ENCODE data around the gene DCTN2.
A peak's percentile ranks its signal among the peaks of the same experiment; 100 is the strongest.
"Not testable (repeated sequence)": the region's sequence is repeated elsewhere in the genome, so short reads cannot be mapped to it uniquely, and the experiment has no call there.

Gene DCTN2

DNA sequence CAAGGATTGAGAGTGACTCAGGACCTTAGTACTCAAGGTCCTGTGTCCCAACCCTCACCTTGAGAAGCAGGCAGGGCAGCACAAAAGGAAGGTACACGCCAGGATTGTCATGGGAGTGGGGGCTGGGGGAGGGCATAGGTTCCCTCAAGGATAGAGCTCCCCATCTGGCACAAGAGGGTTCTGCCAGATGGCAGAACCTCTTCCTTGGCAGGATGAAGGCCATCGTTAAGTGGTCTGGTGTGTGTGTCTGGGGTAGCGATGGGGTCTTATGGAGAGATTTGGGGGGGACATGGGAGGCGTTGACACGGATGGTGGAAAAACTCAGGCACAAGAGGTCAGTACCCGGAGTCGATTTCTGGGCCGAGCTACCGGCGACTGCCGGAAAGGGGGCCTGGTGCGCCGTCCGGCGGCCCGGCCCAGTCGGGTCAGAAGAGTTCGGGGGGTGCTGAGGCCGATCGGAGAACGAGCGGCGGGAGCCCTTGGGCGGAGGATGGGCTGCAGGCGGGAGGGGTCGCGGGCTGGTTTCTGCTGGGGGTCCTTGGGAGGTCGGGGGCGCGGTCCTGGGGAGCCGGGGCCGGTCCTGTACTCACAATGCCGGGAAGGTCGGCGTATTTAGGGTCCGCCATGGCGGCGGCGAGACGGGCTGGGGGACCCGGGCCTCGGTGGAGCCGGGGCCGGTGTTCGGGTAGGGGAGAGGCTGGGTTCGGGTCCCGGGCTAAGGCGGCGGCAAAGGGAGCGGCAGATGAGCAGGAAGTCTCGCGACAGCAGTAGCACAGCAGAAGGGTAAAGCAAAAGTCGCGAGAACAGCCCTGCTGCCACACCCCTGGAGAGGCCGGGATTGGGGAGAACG, at the start of gene DCTN2:
DCTN2 (minus strand) TSS at position 755 of the 850 bp plus-strand sequence; CDS start at position 626, 129 bp downstream.
- DNase-seq (ENCODE audit: low read depth in 4 of 4, low spot score in 1 of 4): peak; percentile 74 to 92 (median 81)

GRCh38 chr12:57593187-57593586, 46.2 kb upstream of the DCTN2 start:
- DNase-seq (ENCODE audit: low read depth in 4 of 4, low spot score in 1 of 4): no peak

GRCh38 chr12:57592551-57593165, 45.7 kb upstream of the DCTN2 start:
- DNase-seq (ENCODE audit: low read depth in 4 of 4, low spot score in 1 of 4): no peak

GRCh38 chr12:57591782-57592325, 44.9 kb upstream of the DCTN2 start:
- no peak for DNase-seq (ENCODE audit: low read depth in 4 of 4, low spot score in 1 of 4)

GRCh38 chr12:57590864-57591781, 44.1 kb upstream of the DCTN2 start, which contains the start of gene PIP4K2C:
Gene PIP4K2C (plus strand): TSS chr12:57591192. CDS start chr12:57591290, 98 bp downstream.
- peak; percentile 43 to 74 (median 56) for DNase-seq (ENCODE audit: low read depth in 4 of 4, low spot score in 1 of 4)

DNA sequence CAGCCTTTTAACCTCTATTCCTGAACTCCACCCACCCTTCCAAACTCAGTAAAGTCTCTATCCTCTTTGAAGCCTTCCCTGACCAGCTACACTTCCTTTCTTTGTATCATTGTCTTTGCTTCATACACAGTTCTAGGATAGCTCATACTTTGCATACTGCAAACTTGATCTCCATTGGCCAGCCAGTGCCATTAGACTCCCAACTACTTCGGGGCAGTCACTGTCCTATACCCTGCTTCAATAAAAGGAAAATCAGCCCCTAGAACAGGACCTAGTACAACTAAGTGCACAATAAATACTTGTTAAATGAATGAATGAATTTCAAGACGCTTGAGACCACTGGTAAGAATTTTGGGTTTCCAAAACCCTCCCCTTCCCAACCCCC, 43.5 kb upstream of the DCTN2 start:
- no peak for DNase-seq (ENCODE audit: low read depth in 4 of 4, low spot score in 1 of 4)

- not testable (repeated sequence) for DNase-seq (ENCODE audit: low read depth in 4 of 4, low spot score in 1 of 4)
These were observed 42.1 kb upstream of the DCTN2 start for GRCh38 chr12:57588951-57589610.

GRCh38 chr12:57586832-57587429, 39.9 kb upstream of the DCTN2 start:
- no peak for DNase-seq (ENCODE audit: low read depth in 4 of 4, low spot score in 1 of 4)

DNA sequence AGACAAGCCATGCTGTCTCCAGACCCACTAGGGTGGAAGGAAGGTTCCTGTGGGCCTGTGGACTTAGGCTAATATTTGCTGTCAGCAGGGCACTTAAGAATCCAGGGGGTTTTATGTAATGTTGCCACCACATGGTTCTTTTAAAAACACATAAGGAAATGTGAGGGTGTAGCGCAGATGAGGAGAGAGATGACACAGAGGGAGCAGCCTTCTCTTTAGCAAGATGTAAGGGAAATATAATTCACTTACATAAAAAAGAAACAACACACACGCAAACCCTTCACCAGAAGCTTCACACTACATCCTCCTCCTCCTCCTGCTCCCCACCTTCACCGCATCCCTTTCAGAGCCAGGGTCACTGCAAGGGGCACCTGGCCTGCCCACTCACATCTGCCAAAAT, 39.1 kb upstream of the DCTN2 start:
- no peak for DNase-seq (ENCODE audit: low read depth in 4 of 4, low spot score in 1 of 4)

DNA sequence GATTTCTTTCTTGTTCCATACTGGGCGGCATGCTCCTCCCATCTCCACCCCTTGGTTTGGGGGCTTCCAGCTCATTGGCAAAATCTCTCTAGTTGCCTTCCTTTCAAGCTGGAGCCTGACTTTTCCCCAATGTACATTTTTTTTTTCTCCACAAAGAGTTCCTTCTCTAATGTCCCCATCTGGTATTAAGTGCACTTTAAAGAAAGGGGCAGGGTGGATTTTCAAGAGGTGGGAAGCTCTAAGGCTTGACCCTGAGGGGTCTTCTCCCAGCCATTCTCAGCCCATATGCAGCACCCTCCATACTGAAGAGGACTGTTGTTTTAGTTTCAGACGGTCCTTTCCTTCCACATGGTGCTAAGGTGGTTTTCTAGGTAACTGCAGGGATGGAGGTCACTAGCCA, 38.2 kb upstream of the DCTN2 start:
- DNase-seq (ENCODE audit: low read depth in 4 of 4, low spot score in 1 of 4): no peak

DNA sequence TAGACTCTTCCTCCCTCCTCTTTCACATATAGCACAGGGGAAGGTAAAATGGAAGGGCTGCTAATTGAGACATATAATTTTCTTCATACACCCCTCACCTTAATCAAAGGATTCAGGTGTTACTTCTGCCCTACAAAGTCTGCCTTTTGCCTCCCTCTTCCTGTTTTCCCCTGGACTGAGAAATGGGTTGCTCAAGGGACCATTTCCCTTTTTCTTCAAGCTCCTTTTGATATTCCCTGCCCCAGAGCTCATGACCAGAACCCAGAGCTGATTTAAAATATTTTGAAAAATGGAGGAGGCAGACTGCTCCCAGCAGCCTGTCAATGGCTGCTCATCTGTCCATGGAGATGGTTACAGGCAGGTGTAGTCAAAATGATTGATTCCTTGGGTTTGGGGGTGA, 37.7 kb upstream of the DCTN2 start:
- DNase-seq (ENCODE audit: low read depth in 4 of 4, low spot score in 1 of 4): no peak

DNA sequence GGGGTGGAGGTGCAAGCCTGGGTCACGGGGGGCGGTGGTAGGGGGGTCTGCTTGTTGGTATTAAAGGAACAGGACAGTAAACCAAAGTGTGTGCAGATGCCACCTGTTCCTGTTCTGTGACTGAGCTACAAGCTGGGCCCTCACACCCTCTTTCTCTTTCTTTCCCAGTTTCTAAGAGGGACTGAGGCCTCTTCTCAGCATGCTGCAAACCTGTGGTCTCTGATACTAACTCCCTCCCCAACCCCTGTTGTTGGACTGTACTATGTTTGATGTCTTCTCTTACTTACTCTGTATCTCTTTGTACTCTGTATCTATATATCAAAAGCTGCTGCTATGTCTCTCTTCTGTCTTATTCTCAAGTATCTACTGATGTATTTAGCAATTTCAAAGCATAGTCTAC, 37.1 kb upstream of the DCTN2 start:
- no peak for DNase-seq (ENCODE audit: low read depth in 4 of 4, low spot score in 1 of 4)

GRCh38 chr12:57583008-57583831, 36.2 kb upstream of the DCTN2 start:
- DNase-seq (ENCODE audit: low read depth in 4 of 4, low spot score in 1 of 4): peak; percentile 30 to 47 (median 37)

DNA sequence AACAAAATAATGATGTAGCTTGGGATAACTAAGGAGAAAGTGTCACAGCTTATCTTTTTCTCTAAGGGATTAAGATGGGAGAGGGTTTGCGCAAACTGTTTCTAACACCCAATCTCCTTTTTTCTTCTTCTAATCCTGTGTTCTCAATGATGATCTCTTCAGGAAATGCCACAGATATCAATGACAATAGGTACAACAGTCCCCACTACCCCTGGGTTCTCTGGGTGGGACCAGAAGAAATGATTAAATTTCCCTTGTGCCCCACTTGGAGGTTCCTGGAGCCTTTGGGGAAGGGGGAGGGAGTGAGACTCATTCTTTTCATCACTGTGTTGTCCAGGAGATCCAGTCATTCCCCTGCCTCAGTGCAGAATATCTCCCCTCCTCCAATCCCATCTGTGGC, 35.4 kb upstream of the DCTN2 start:
- no peak for DNase-seq (ENCODE audit: low read depth in 4 of 4, low spot score in 1 of 4)

DNA sequence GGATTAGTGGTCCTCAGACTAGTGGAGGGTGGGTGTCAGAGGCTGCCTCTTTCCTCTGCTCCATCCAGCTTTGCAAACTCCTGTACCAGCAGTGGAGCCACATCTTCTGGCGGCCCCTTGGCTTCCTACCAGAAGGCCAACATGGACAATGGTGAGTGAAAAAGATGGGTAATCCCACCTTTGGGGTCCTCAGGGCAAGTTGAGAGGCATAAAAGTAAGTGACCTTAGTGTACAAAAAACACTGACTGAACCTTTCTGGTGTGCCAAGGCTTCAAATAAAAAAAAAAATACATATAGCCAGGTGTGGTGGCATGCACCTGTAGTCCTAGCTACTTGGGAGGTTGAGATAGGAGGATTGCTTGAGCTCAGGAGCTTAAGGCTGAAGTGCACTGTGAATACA, 34.8 kb upstream of the DCTN2 start:
- DNase-seq (ENCODE audit: low read depth in 4 of 4, low spot score in 1 of 4): no peak

GRCh38 chr12:57580466-57580795, 33.4 kb upstream of the DCTN2 start:
- DNase-seq (ENCODE audit: low read depth in 4 of 4, low spot score in 1 of 4): no peak

- no peak for DNase-seq (ENCODE audit: low read depth in 4 of 4, low spot score in 1 of 4)
These were observed 32.9 kb upstream of the DCTN2 start for GRCh38 chr12:57579677-57580465.

GRCh38 chr12:57579011-57579410, 32.0 kb upstream of the DCTN2 start:
- no peak for DNase-seq (ENCODE audit: low read depth in 4 of 4, low spot score in 1 of 4)
